Small intestine (tissue), 7 donors: Measurements from ENCODE around the gene DCLK1. TPM values are rescaled to one million over a fixed set of nuclear protein-coding genes. Genes with fewer than 3 reads are reported as not detected.
"Not testable (repeated sequence)": the region's sequence is repeated elsewhere in the genome, so short reads cannot be mapped to it uniquely, and the experiment has no call there.

Experiments
- DNase-seq, 2 donors: peaks; one replicate each; pipeline versions ENCODE4 v3.0.0 to v3.0.0-alpha.2; 2013
- FAIRE-seq: peaks from 2 replicates; lab custom pipeline; 2012; peaks lifted over from hg19 to GRCh38; lab: Jason Lieb, UNC
- H3K27ac ChIP-seq, 3 donors: one replicate each; pipeline ENCODE4 v1.5.1; 2013; ENCODE audit warnings: low read length in 2 of 3, mild to moderate bottlenecking in 2 of 3, control low read depth in 1 of 3, inconsistent platforms in 1 of 3, low read depth in 1 of 3, moderate library complexity in 1 of 3
- H3K27me3 ChIP-seq, 3 donors: one replicate each; pipeline ENCODE4 v1.6.1; 2013; ENCODE audit warnings: low read length in 3 of 3, inconsistent platforms in 1 of 3; ENCODE audit not compliant: control insufficient read depth in 3 of 3, insufficient read depth in 3 of 3
- H3K36me3 ChIP-seq, 3 donors: one replicate each; pipeline ENCODE4 v1.6.1; 2013; ENCODE audit warnings: low read length in 3 of 3, inconsistent platforms in 1 of 3, low read depth in 1 of 3, mild to moderate bottlenecking in 1 of 3, moderate library complexity in 1 of 3; ENCODE audit not compliant: control insufficient read depth in 3 of 3, insufficient read depth in 2 of 3
- H3K4me1 ChIP-seq, 3 donors: one replicate each; pipeline ENCODE4 v1.6.1; 2013; ENCODE audit warnings: low read length in 2 of 3, inconsistent platforms in 1 of 3, low read depth in 1 of 3, mild to moderate bottlenecking in 1 of 3, moderate library complexity in 1 of 3; ENCODE audit not compliant: control insufficient read depth in 3 of 3, insufficient read depth in 2 of 3
- H3K4me3 ChIP-seq, 3 donors: one replicate each; pipeline ENCODE4 v1.5.1; 2013; ENCODE audit warnings: low read length in 3 of 3, control low read depth in 1 of 3, inconsistent platforms in 1 of 3, low read depth in 1 of 3, mild to moderate bottlenecking in 1 of 3, moderate library complexity in 1 of 3
- H3K9me3 ChIP-seq, 2 donors: one replicate each; pipeline ENCODE4 v1.6.1; 2013; ENCODE audit warnings: low read depth in 1 of 2, low read length in 1 of 2; ENCODE audit not compliant: control insufficient read depth in 2 of 2, insufficient read depth in 1 of 2
- WGBS, 3 donors: extraction: QIAGEN DNeasy Blood & Tissue Kit; methylation state at CpG; one replicate each; pipeline ENCODE4 v1.1.7; 2013; 5-methylcytosine and 5-hydroxymethylcytosine counted together
- polyA plus RNA-seq, 4 donors: library from polyadenylated mRNA; stranded (reverse) in 3 of 4; unstranded in 1 of 4; fragments of 200-250 nt in 3 of 4; fragments of 120-200 nt in 1 of 4; gene quantifications; one replicate each; pipeline versions ENCODE4 v1.2.1 to v1.2.3, GENCODE V29; 2013
- donor health status: healthy with polysubstance abuse.
- donor health status: control.
- donor health status: control.
- donor health status: Bipolar disorder and iron deficiency.
- donor health status: healthy.

Gene DCLK1
- polyA plus RNA-seq, 4 donors, result 0.54 to 4.9 (median 0.95) TPM; not detected in 1

- WGBS, 3 donors, result 34 to 36% (median 35%) methylated on average over 3 of the region's 3 CpGs
- Histone ChIP-seq H3K36me3 (no peaks in the 10 kb centered on the region), H3K4me1 (no peaks in the 10 kb centered on the region), H3K4me3 (no peak overlapping the region), H3K27ac (no peak overlapping the region), H3K27me3 (no peaks in the 10 kb centered on the region), H3K9me3 (no peaks in the 10 kb centered on the region)
- FAIRE-seq, result no peak
- DNase-seq, result no peak
Observed at GRCh38 chr13:36105726-36106125, 25.5 kb downstream of the DCLK1 start.

- H3K9me3 ChIP-seq, result no peaks in the 10 kb centered on the region
- 71 to 89% (median 77%) methylated on average over 4 of the region's 4 CpGs for WGBS, 3 donors
- no peak for DNase-seq
- no peaks in the 10 kb centered on the region for H3K36me3 ChIP-seq
- no peak overlapping the region for H3K4me3 ChIP-seq
- no peak overlapping the region for H3K27ac ChIP-seq
- no peaks in the 10 kb centered on the region for H3K27me3 ChIP-seq
- no peaks in the 10 kb centered on the region for H3K4me1 ChIP-seq
- no peak for FAIRE-seq
Observed at GRCh38 chr13:36102721-36103120, 28.5 kb downstream of the DCLK1 start.

DNA sequence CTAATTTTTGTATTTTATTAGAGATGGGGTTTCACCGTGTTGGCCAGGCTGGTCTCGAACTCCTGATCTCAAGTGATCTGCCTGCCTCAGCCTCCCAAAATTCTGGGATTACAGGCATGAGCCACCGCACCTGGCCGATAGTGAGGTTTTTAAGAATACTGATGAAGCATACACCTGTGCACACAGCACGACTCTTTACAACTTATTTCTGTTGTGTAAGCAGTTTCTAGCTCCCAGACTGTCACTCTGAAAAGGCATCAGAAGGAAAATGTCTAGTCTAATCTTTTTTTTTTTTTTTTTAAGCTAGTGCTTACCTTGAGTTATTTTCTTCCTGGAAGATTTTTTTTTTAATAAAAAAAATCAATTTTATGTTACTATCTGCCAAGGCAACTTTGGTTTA is 29.3 kb downstream of the DCLK1 start:
- 80 to 90% (median 84%) methylated on average over 5 of the region's 5 CpGs for WGBS, 3 donors

DNA sequence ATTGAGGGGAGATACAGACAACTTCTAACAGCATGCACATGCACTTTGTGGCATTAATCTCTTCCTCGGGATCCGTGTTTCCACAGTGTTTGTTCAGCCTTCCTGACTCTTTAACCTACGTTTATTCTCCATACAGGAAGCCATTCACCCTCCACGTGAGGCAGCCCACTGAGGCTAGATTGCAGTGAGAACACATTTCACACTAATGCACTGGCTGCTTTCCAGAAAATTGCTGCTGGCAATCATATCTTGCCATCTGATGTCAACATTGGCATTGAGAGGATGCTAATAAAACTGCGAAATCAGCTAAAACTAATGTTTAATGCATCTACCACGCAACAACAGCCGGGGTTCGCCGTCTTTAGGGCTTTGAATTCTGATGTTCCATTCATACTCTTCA is 30.0 kb downstream of the DCLK1 start:
- 53 to 72% (median 61%) methylated on average over 9 of the region's 9 CpGs for WGBS, 3 donors
- H3K4me3 ChIP-seq, result no peak overlapping the region
- no peaks in the 10 kb centered on the region for H3K4me1 ChIP-seq
- H3K27me3 ChIP-seq, result no peaks in the 10 kb centered on the region
- DNase-seq (no peak), FAIRE-seq (no peak)
- H3K9me3 ChIP-seq, result no peaks in the 10 kb centered on the region
- no peaks in the 10 kb centered on the region for H3K36me3 ChIP-seq
- no peak overlapping the region for H3K27ac ChIP-seq

More for the DNA sequence above, 29.3 kb downstream of the DCLK1 start:
- H3K4me1 ChIP-seq, DNase-seq, H3K4me3 ChIP-seq, H3K9me3 ChIP-seq, H3K27ac ChIP-seq, H3K27me3 ChIP-seq, FAIRE-seq, H3K36me3 ChIP-seq: not testable (repeated sequence)

DNA sequence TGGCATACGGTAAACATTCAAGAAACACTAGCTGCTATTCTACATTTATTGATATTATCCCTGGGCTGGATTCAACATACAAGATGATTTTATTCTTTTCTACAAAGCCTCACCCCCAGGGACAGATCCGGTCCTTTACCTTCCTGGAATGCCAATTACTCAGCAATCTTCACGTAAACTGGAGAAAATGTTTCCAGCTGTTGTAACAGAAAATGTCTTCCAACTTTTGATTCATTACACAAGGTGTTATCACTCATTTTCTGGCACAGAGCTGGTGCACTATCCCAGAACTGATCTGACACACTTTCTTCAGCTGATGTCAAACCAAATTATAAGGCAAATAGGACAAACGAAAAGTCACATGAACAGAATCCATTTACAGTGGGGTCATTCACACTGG is 33.1 kb downstream of the DCLK1 start:
- Histone ChIP-seq H3K27ac (no peak overlapping the region), H3K4me1 (no peaks in the 10 kb centered on the region), H3K9me3 (no peaks in the 10 kb centered on the region), H3K4me3 (no peak overlapping the region), H3K27me3 (no peaks in the 10 kb centered on the region), H3K36me3 (no peaks in the 10 kb centered on the region)
- FAIRE-seq (no peak), DNase-seq (no peak)
- WGBS, 3 donors, result 60 to 75% (median 69%) methylated on average over 4 of the region's 4 CpGs

- Histone ChIP-seq H3K27ac (no peak overlapping the region), H3K27me3 (no peaks in the 10 kb centered on the region), H3K9me3 (no peaks in the 10 kb centered on the region), H3K4me3 (no peak overlapping the region), H3K4me1 (no peaks in the 10 kb centered on the region), H3K36me3 (no peaks in the 10 kb centered on the region)
- 36 to 72% (median 55%) methylated on average over 5 of the region's 5 CpGs for WGBS, 3 donors
- FAIRE-seq (no peak), DNase-seq (no peak)
Observed at GRCh38 chr13:36096461-36097416, 34.4 kb downstream of the DCLK1 start.

- H3K27ac ChIP-seq, result no peak overlapping the region
- H3K9me3 ChIP-seq, result no peaks in the 10 kb centered on the region
- WGBS, 3 donors, result 68 to 71% (median 69%) methylated on average over 4 of the region's 4 CpGs
- H3K4me3 ChIP-seq, result no peak overlapping the region
- no peaks in the 10 kb centered on the region for H3K27me3 ChIP-seq
- no peaks in the 10 kb centered on the region for H3K36me3 ChIP-seq
- H3K4me1 ChIP-seq, result no peaks in the 10 kb centered on the region
- no peak for FAIRE-seq
- DNase-seq, result no peak
Observed at GRCh38 chr13:36094478-36094877, 36.7 kb downstream of the DCLK1 start.

GRCh38 chr13:36090592-36090991 is 40.6 kb downstream of the DCLK1 start:
- H3K27ac ChIP-seq, result no peak overlapping the region
- WGBS, 3 donors, result 89 to 91% (median 89%) methylated on average over 7 of the region's 7 CpGs

More at GRCh38 chr13:36090592-36090991, 40.6 kb downstream of the DCLK1 start:
- no peaks in the 10 kb centered on the region for H3K9me3 ChIP-seq
- no peaks in the 10 kb centered on the region for H3K4me1 ChIP-seq
- DNase-seq (no peak), FAIRE-seq (no peak)
- H3K36me3 ChIP-seq, result no peaks in the 10 kb centered on the region
- H3K27me3 ChIP-seq, result no peaks in the 10 kb centered on the region
- no peak overlapping the region for H3K4me3 ChIP-seq
